DMS153 (cell line): Measurements from ENCODE around the gene SEC24B.

Experiments used
- DNase-seq: peaks from one replicate; lab custom pipeline; 2025; lab: John Stamatoyannopoulos, UW

SEC24B gene

GRCh38 chr4:109433205-109434006 lies at the start of gene SEC24B:
Gene SEC24B, plus strand, starts transcription at chr4:109433815. Its CDS starts 55 bp downstream, at chr4:109433870.
- peak; percentile 43 for DNase-seq

DNA sequence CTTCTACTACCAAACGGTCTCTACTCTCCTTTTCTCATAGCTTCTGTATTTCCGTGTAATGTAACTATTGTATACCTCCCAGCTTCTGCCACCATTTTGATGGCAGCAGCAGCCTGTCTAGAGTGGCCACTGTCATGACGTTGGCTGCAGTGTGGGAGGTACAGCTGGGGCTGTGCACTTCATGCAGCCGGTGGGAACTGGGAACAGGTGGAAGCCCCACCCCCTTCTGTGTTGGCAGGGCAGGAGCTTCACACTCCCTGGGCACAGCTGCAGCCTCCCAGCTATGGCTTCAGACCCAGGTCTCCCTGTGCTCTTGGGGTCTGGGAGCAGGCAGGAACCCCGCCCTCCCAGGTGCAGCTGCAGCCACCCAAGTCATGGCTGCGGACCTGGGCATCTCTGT lies 49.8 kb upstream of the SEC24B start:
- no peak for DNase-seq

DNA sequence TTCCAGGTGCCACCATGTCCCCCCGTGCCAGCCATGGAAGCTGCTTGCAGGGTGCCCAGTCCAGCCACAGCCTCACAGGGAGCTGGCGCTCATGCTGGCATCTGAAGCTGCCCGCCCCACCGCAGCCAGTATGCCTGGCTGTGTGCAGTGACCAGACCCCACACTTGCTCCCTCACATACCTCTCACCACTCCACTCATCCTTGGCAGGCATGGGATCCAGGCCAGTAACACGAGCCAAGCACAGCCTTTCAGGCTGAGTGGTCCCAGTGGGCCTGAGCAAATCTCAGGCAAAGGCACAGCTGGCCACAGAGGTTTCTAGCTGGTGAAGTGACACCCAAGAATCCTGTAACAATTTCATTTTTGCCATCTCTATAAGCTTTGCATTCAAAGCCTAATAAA lies 48.4 kb upstream of the SEC24B start:
- no peak for DNase-seq

DNA sequence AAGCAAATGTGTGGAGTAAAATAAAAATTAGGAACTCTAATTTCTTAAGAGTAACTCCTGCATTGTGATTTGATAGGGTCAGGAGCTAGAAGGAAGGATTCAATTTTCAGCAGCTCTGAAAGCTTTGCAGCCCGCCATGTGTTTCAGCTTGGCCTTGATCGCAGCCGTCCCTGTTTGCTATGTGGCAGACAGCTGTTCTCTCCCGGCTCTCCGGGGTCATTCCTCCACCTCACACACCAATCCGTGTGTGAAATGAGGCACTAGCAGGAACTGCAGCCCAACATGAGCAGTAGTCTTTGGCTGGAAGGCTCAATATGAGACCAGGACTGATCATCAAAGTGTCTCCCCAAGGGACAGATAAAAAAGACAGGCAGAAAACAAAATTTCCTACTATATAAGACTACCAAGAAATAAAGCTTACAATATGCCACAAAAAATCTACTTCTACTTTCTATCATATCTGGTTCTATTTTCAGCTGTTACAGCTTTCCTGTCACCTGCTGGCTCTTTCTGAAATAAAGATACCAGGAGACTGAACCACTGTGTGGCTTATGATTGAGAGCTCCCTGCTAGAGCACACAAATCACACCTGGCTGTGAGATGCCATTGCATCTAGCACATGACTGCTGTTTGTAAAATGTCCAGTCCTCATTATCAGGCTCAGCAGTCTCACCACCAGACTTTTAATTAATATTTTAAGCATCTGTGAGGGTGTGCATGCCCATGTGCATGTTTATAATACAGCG lies 44.1 kb upstream of the SEC24B start:
- no peak for DNase-seq

GRCh38 chr4:109390115-109390768 lies 43.4 kb upstream of the SEC24B start:
- no peak for DNase-seq

DNA sequence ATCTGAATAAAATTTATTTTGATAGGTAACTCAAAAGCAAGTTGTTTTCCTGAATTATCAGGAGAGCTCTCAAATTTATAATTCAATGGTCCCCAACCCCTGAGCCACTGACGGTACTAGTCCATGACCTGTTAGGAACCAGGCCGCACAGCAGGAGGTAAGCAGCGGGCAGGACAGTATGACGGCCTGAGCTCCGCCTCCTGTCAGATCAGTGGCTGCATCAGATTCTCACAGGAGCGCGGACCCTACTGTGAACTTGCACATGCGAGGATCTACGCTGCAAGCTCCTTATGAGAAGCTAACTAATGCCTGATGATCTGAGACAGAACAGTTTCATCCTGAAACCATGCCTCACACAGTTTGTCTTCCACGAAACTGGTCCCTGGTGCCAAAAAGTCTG lies 37.9 kb upstream of the SEC24B start:
- no peak for DNase-seq

DNA sequence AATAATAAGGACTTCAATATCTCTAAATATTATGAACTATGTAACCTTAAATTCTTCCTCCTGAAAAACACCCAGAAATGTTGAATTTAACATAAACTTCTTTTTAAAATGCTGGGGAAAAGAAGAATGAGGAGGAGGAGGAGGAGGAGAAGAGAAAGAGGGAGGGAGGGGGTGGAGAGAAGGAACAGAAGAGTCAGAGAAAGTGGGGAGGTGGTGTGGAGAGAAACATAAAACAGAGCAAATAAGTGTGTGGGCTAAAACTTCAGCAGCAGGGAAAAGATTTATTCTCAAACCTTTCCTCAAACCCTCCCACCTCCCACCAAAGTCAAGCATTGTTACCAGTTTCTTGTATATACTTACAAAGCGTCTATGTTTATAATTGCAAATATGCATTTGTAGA lies 34.7 kb upstream of the SEC24B start:
- no peak for DNase-seq

GRCh38 chr4:109406337-109406931 lies 27.2 kb upstream of the SEC24B start:
- DNase-seq, result peak; percentile 8

DNA sequence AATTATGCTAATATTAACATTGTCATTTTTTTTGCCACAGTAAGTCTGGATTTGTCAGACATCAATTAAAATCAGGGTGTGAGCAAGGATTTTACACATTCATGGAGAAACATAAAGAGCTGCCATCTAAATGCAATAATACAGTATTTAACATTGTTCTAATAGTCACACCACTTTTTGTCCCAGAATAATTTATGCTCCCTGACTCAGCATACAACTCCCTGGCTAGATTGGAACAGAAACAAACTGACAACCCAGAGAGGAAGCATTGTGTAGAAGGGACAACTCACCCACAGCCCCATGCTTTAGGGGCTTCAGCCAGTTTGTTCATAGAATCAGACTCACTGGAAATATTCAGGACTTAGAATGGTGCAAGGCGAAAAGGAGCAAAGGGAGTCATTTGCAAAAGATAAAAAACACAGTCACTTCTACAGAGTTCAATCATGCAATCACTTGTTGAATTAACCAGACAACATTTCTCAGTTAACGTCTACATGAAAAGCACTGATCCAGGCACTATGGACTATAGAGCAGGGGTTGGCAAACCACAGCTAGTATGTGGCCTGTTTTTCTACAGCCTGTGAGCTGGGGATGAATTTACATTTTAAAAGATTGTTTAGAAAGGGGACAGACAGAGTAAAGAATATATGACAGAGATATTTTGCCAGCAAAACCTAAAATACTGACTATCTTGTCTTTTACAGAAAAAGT lies 26.4 kb upstream of the SEC24B start:
- DNase-seq, result no peak

DNA sequence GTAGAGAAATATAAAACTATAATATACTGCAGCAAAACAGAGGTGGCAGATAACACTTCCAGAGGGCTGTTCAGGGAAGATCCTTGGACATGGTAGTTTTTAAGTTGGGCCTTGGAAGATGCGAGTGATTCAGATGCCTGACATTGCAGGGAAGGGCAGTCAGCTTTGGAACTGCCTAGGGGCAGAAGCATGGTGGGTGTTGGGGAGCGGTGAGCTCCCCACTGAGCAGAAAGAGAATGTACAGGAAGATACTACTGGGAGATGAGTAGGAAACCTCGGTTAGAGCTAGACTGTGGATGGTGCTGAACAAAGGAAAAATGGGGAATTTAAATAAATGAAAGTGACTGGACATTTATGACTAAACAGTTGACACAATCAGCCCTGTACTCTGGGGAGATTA lies 24.9 kb upstream of the SEC24B start:
- no peak for DNase-seq

GRCh38 chr4:109410226-109410625 lies 23.4 kb upstream of the SEC24B start:
- no peak for DNase-seq

DNA sequence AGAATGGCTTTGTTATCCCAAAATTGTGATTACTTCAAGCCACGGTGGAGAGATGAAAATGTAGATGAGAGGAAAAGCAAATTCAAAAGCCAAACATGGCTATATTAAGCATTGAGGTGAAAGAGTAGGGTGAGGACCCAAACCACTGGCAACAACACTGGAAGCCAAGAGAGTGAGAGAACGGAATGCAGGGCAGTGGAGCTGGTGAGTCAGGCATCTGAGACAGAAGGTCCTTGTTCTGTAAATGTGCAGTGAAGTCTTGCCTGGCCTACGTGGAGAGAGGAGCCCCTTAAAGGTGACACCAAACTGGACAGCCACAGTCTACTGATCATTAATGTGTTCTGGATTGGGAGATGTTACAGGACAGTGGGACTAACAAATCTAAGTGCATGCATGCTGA lies 22.8 kb upstream of the SEC24B start:
- no peak for DNase-seq

DNA sequence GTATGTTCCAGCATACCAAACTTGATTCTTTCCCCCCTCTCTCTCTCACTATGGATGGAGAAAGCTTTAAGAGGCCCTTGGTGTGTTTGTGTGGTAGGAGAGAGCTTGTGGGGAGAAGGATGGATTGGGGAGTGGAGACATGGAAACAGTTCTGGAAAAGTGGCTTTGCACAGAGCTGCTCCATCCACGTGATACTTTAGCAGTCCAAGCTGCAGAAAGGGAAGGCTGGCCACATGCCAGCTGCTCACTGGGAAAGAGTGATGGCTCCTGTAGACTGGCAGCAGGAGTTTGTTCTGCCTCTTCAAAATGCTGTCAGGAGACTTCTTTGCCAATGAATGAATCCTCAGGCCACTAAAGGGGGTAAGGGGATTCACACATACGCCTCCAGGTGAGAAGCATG lies 21.7 kb upstream of the SEC24B start:
- DNase-seq, result no peak

GRCh38 chr4:109412776-109413175 lies 20.8 kb upstream of the SEC24B start:
- no peak for DNase-seq

GRCh38 chr4:109414938-109415337 lies 18.7 kb upstream of the SEC24B start:
- DNase-seq, result no peak

DNA sequence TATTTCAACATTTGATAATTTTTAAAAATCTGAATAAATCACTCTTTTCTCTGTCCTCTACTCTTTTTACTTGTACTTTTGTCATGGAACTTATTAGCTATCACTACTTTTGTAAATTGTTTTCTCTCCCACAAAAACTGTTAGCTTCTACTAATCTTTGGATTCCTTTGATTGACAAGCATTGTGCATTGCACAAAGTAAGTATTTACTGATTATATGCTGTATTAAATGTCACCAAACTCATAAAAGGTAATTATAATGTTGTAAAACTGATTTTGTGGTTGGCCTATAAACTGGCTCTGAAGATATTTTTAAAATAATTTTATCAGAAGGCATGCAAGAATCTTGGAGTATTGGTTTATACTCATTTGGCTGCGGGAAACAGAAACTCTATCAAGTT lies 15.0 kb upstream of the SEC24B start:
- DNase-seq, result no peak

DNA sequence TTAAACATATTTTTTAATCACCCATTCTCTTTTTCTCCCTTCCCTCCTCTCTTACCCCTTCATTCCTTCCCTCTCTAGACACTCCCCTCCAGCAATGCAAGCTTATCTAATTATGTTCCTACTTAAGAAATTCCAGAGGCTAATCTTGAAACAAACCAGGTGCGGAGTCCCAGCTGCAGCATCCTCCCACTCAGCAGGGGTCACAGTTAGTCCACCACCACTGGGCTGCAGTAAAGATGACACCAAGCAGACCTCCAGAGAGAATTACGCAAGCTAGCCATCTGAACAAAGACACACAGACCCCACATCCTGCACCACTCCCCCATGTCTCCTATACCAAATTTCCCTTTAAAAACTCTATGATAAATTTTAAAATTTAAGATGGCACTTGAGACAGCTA lies 13.9 kb upstream of the SEC24B start:
- no peak for DNase-seq

DNA sequence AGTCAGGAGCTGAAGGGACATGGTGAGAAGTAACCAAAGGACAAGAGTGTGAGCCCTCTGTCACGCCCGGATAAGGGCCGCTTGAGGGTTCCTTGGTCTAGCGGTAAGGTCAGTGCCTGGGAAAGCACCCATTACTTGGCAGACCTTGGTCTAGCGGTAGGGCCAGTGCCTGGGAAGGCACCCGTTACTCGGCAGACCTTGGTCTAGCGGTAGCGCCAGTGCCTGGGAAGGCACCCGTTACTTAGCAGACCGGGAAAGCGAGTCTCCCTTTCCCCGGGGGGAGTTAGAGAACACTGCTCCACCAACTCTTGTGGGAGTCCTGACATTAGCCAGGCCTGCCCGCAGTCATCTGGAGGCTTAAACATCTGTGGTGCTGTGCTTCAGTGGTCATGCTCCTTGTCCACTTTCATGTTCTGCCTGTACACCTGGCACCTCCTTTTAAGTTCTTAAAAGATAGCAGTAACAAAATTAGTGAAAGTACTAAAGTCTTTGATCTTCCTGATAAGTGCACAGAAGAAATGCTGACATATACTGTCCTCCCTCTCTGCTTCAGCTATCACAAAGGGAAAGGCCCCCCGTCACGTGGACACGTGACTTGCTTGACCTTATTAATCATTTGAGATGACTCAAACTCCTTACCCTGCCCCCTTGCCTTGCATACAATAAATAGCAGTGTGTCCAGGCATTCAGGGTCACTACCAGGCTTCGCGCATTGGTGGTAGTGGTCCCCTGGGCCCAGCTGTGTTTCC lies 9.3 kb upstream of the SEC24B start:
- DNase-seq, result no peak

DNA sequence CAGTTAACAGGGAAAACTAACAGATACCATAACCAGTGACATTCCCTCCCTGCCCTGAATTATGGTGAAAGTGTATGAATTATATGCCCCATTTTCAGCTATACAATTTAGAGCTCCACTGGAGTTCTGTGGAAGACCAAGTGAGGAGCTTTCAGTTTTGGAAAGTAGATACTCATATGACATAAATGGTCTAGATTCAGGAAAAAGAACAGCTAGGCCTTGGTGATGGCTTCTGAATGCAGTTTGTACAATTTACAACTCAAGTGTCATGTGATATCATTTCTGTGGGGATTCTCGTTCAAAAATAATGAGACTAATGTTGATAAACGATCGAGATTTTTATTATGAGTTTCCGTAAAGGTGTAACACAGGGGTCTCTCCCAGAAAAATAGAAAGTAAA lies 8.2 kb upstream of the SEC24B start:
- DNase-seq, result no peak

DNA sequence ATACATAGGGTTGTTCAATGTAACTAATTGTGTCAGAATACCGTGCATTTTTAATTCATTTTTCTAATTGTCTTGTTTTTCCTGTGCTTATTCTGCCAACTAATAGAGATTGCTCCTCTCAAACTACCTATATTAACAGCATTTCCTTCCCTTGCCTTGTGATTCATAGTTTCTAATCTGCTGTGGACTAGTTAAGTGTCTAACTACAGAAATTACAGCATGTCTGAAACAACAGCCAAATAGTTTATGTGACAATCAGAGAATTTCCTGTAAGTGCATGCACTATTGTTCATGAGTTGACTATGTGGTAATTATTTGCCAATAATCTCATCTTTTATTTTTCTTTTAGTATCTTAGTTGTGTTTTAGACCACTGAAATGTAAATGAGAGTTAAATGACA lies 4.1 kb upstream of the SEC24B start:
- DNase-seq, result no peak

GRCh38 chr4:109432203-109432602 lies 1.4 kb upstream of the SEC24B start:
- no peak for DNase-seq
